Cerebellar cortex (tissue), 1 donor: ENCODE results near the gene TRABD2B.
"Not testable (repeated sequence)": the region's sequence is repeated elsewhere in the genome, so short reads cannot be mapped to it uniquely, and the experiment has no call there.

Experiments
- DNase-seq: peaks from one replicate; pipeline ENCODE4 v3.0.0-alpha.2; 2015; ENCODE audit warnings: low spot score

TRABD2B gene

GRCh38 chr1:47967864-47968555 lies 29.2 kb downstream of the TRABD2B start:
- no peak for DNase-seq

- DNase-seq, result no peak
Observed at GRCh38 chr1:47965816-47966215, 31.4 kb downstream of the TRABD2B start.

DNA sequence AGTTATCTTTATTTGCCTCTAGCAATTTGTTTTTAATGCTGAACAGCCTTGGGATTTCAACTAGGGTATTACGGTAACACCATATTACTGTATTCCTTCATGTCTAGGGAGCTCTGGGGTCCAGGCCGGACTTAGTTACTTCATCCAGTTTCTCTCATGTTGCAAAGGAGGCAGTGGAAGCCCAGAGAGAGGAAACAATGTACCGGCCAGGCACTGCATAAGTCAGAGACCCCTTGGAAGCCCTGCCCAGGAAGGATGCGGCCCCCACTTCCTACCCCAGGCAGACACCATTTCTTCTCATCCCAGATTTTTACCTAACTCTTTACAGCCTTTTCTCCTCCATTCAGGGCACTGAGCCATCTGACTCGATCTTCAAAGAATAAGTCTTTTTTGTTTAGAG lies 32.5 kb downstream of the TRABD2B start:
- DNase-seq, result no peak

GRCh38 chr1:47963568-47964358 lies 33.4 kb downstream of the TRABD2B start:
- DNase-seq, result no peak

DNA sequence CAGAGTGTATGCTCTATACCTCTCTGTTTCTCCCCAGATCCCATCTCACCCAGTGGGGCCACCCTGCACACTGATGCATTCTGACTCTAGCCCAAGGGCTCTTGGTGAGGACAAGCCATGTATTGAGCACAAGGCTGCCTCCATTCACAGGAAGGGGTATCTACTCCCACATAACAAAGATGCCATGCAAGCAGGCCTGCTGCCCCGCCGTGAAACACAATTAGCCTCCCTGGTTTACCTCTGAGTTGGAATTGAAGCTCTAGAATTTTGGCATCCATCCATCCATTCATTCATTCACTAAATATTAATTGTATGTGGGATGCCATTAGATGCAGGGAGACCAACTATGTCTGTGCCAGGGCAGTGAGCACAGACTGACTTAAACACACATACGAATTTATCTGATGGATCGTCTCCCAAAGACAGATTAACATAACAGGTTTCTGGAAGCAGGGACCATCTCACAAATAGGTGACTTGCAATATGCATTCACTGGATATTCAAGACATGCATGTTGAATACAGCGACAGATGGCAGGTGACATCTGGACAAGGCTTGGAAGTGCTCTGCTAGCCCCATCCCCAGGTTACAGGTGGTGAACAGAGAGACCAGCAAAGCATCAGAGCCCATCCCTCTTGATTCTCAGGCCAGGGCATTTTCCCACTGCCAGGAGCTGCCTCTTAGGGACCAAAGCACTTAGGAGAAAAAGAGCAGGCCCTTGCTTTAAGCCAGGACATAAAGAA lies 34.3 kb downstream of the TRABD2B start:
- no peak for DNase-seq

DNA sequence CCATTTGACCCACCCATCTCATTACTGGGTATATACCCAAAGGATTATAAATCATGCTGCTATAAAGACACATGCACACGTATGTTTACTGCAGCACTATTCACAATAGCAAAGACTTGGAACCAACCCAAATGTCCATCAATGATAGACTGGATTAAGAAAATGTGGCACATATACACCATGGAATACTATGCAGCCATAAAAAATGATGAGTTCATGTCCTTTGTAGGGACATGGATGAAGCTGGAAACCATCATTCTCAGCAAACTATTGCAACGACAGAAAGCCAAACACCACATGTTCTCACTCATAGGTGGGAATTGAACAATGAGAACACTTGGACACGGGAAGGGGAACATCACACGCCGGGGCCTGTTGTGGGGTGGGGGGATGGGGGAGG lies 35.4 kb downstream of the TRABD2B start:
- not testable (repeated sequence) for DNase-seq

DNA sequence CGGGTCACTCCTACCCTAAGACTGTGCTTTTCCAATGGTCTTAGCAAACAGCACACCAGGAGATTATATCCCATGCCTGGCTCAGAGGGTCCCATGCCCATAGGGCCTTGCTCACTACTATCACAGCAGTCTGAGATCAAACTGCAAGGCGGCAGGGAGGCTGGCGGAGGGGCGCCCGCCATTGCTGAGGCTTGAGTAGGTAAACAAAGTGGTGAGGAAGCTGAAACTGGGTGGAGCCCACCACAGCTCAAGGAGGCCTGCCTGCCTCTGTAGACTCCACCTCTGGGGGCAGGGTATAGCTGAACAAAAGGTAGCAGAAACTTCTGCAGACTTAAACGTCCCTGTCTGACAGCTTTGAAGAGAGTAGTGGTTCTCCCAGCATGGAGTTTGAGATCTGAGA lies 40.7 kb downstream of the TRABD2B start:
- DNase-seq, result not testable (repeated sequence)

GRCh38 chr1:47953661-47954060 lies 43.5 kb downstream of the TRABD2B start:
- DNase-seq, result no peak

DNA sequence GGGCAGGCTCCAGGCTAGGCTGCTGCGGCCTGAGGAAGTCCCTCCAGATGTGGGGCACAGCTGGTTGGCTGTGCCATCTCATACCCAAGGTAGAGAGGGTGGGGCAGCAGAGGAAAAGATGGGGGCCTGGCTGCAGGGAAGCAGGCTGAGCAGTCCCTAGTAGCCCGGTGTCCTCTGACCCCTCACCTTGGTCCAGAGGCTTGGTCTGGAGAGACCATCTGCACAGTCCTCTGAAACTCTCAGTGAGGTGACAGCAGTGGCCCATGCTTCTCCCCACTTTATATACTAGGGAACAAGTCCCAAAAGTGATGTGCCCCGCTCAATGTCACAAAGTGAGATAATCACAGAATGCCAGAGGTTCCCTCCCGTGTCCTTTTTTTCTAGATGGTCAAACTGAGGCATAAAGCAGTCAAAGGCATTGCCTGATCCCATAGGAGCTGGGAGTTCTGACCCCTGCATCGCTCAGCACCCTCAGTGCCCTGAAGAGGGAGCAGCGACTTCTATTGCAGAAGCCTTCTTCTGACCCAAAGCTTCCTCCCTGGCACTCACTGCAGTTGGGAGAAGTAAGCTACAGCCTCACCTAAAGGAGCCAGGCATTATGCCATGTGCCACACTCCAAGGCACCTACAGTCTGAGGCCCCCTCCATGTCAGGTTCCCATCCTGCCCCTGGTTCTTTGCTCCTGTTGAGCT lies 45.5 kb downstream of the TRABD2B start:
- no peak for DNase-seq

GRCh38 chr1:47951026-47951425 lies 46.2 kb downstream of the TRABD2B start:
- DNase-seq, result no peak

- DNase-seq, result no peak
Observed at GRCh38 chr1:47950471-47950870, 46.7 kb downstream of the TRABD2B start.

DNA sequence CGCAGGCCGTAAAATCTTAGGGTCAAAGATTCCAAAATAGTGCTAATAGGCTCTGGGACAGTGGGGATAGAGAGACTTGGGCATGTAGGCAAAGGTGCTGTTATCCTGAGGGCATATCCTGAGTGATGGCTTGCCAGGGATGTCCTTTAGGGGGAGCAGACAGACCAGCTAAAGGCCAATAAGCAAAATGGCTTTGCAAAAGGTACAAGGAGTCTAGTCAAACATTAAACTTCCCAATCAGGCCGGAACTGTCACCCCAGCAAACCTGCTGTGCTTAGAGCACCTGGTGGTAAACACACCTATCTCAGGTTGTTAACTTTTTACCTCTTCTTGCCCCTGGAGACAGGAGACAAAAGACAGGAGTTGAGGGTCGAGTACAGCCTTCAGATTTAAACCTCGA lies 49.1 kb downstream of the TRABD2B start:
- DNase-seq, result no peak

GRCh38 chr1:47947531-47947930 lies 49.7 kb downstream of the TRABD2B start:
- no peak for DNase-seq

DNA sequence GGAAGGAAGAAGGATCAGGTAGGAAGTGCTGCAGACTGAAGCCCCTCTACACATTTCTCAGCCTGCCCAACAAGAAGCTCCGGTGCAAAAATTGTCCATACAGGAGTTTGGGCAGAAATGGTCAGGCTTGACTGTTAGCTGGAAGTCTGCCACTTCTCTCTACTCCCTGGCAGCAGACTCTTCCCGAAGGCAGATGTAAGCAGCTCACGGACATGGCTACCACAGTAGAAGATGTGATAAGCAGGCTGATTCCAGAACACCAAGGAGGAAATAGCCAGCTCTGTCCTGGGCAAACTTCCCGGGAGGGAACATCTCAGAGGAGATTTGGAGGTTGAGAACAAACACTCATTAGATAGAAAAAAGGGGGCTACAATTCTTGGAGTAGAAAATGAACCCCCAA lies 52.6 kb downstream of the TRABD2B start:
- no peak for DNase-seq

DNA sequence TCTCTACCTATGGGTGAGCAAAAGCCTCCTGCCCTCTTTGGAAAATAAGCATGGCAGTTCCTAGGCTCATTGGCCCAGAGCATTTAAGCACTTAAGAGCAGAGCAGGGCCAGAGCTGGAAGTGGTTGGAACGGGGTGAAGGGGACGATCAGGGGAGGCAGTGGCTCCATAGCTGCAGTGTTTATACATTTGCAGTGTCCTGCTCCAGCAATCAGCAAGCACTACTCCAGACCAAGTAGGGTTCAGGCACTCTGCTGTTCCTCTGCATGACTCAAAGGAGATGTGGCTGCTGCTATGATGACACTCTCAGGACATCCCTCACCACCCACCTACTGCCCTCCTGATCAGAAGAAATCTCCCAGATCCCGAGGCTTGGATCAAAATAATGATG lies 55.0 kb downstream of the TRABD2B start:
- DNase-seq, result no peak

DNA sequence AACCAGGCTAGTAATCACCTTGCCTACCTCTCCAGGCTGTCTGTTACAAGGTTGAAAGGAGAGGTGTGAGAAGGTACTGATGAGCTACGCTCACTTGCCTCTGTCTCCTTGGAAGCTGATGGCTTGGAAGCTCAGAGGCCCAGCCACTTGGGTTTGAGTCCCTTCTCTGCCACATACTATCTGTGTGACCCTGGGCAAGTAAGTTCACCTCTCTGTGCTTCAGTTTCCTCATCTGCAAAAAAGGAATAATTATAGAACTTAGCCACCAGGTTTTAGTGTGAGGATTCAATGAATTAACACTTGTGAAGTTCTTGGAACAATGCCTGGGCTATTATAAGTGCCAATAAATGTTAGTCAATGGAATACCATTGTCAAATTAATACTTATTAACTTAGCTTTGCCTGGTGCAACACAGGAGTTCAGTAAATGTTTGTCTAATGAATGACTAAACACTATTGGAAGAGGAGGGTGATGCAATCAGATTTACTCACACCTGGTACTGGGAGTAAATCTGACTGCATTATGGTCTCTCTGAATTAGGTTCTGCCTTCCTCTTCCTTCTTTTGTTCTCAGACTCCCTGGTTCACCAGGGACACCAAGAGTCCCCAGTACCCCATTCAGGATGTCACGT lies 55.5 kb downstream of the TRABD2B start:
- no peak for DNase-seq

DNA sequence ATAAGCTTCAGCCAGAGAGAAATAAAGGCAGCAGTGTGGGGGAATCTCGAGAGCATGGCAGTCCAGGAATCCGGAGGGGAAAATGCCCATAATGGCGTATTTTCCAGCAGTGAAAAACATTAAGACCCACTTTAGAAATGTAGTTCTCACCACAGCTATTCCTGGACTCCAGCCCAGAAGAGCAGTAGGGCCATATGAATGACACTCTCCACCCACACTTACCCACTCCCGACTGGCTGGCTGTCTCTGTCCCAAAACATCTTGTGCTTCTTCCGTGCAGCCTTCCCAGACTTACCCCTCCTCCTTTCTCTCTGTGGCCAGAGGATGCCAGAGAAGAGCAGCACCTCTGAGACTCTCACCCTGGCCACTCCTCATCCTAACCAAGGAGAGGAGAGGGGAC lies 56.4 kb downstream of the TRABD2B start:
- DNase-seq, result no peak

DNA sequence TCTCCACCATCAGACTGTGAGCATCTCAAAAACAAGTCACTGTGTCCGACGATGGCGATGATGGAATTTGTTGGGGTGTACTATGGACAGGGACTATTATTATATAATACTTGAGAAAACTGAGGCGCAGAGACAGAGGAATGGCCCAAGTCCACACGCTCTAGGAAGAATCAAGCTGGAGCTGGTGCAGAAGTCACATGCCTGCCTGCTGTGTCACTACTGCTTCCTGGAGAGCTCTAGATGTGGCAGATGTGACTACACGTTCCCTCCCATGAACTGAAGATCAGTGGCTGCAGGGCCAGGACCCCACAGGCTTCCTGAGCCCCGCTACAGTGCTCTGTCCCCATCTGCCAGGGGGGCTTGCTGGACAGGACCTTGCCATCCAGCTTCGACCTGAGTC lies 56.9 kb downstream of the TRABD2B start:
- DNase-seq, result no peak

DNA sequence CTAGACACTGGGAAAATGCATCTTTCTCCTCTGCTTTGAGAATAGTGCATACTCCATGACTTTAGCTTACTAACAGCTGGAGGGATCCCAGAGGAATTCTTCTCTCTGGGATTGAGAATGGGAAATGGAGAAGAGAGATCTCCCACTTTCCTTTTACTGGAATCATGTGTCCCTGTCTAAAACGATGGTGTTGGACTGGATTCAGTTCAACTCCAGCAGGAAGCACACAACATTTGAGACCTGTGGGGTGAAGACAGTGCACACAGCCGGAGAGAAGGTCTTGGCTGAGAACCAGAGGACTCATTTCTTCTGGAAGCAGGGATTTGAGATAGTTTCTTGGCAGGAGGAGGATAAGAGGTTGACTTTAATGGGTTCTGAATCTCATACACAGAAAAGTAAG lies 58.7 kb downstream of the TRABD2B start:
- no peak for DNase-seq

DNA sequence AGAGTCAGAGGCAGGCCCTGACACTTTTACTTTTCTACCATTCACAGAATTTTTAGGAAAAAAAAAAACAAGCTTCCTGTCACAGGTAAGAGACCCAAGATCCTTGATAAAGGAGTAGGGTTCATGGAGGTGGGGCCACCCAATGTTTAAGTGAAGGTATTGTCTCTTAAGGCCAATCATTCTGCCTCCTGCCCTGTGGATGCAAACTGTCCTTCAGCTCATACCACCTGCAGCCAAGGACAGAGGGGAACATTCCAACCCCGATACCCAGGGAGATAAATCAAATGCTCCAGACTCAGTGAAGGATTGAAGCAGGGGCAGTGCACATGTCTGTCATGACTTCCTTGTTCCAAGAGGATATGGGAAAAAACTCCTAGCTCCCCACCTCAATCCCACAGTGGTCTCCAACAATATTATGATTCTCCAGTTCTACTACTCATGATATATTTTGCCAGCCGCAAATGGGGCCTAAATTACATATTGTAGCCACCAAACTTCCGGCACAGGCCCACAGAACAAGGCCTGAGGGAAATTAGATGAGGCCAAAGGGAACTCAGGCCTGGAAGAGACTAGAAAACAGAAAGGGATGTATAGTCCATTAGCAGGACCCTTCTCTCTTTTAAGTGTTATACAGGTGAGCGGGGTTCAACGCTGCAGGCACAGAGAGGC lies 59.5 kb downstream of the TRABD2B start:
- DNase-seq, result no peak

GRCh38 chr1:47936916-47937551 lies 60.2 kb downstream of the TRABD2B start:
- no peak for DNase-seq
